ENCODE data around the gene MPHOSPH10. TPM values are rescaled to one million over a fixed set of nuclear protein-coding genes. Genes with fewer than 3 reads are reported as not detected.
"Not testable (repeated sequence)": the region's sequence is repeated elsewhere in the genome, so short reads cannot be mapped to it uniquely, and the experiment has no call there.

MPHOSPH10 gene
- polyA plus RNA-seq, 2 of the 4 experiments (the other 2 are of a cell fraction): 39.2 to 51.7 TPM

- H3K27ac ChIP-seq: no peak overlapping the region
- DNase-seq (ENCODE audit: low read depth in 1 of 2, low spot score in 1 of 2) (no peak), ATAC-seq (no peak), FAIRE-seq (no peak)
- TF ChIP-seq RAD21 (conservative IDR thresholded peaks at IDR 0.05 in 1 of 2, IDR thresholded peaks at IDR 0.05 in 1 of 2) (no peak), MAFK (IDR thresholded peaks at IDR 0.05; ENCODE audit: partially characterized antibody) (no peak), SMC3 (IDR thresholded peaks at IDR 0.05) (no peak), HOXB5 (CRISPR knock-in tag; IDR thresholded peaks at IDR 0.05) (no peak), EP300 (IDR thresholded peaks at IDR 0.05) (no peak), CEBPB (IDR thresholded peaks at IDR 0.05) (no peak), ZFP36 (IDR thresholded peaks at IDR 0.05; ENCODE audit: borderline replicate concordance, partially characterized antibody) (no peak), RFX5 (IDR thresholded peaks at IDR 0.05) (no peak)
- TF ChIP-seq, protein P1, sequence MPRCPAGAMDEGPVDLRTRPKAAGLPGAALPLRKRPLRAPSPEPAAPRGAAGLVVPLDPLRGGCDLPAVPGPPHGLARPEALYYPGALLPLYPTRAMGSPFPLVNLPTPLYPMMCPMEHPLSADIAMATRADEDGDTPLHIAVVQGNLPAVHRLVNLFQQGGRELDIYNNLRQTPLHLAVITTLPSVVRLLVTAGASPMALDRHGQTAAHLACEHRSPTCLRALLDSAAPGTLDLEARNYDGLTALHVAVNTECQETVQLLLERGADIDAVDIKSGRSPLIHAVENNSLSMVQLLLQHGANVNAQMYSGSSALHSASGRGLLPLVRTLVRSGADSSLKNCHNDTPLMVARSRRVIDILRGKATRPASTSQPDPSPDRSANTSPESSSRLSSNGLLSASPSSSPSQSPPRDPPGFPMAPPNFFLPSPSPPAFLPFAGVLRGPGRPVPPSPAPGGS (IDR thresholded peaks at IDR 0.05): no peak
- H3K4me1 ChIP-seq: no peaks in the 10 kb centered on the region
- POLR2A ChIA-PET: interaction anchor here (0.6 kb wide), 1 partner anchor 36 kb away, joined by 3 read pairs; the partner anchor contains the start of gene NAGK
- H3K9me3 ChIP-seq: peaks cover 13% of the 10 kb centered on the region; the same call in 2 of the 3 replicates
- WGBS (ENCODE audit: missing lambda C conversion rate): 57% methylated on average over 5 of the region's 5 CpGs
- H3K4me3 ChIP-seq: no peak overlapping the region
- CTCF ChIA-PET: interaction anchor here (0.8 to 2.5 kb wide), 2 partner anchors 11 to 87 kb away, joined by 3 to 11 read pairs; no protein-coding TSS in a partner anchor
- no peak overlapping the region for H3K4me2 ChIP-seq
Measured at GRCh38 chr2:71103809-71104208, 26.6 kb upstream of the MPHOSPH10 start.

GRCh38 chr2:71106463-71106862 lies 24.0 kb upstream of the MPHOSPH10 start:
- H3K4me3 ChIP-seq; H3K4me2 ChIP-seq; DNase-seq (ENCODE audit: low read depth in 1 of 2, low spot score in 1 of 2); FAIRE-seq; ATAC-seq; H3K4me1 ChIP-seq; H3K27ac ChIP-seq: not testable (repeated sequence)
- POLR2A ChIA-PET: interaction anchor here (0.5 kb wide), 1 partner anchor 40 kb away, joined by 4 read pairs; no protein-coding TSS in a partner anchor
- 76% methylated on average over 6 of the region's 6 CpGs for WGBS (ENCODE audit: missing lambda C conversion rate)
- peaks cover 13% of the 10 kb centered on the region; the same call in 2 of the 3 replicates for H3K9me3 ChIP-seq
- CTCF ChIA-PET: interaction anchor here (0.6 to 0.7 kb wide), 3 partner anchors 10 to 407 kb away, joined by 3 read pairs; no protein-coding TSS in a partner anchor

DNA sequence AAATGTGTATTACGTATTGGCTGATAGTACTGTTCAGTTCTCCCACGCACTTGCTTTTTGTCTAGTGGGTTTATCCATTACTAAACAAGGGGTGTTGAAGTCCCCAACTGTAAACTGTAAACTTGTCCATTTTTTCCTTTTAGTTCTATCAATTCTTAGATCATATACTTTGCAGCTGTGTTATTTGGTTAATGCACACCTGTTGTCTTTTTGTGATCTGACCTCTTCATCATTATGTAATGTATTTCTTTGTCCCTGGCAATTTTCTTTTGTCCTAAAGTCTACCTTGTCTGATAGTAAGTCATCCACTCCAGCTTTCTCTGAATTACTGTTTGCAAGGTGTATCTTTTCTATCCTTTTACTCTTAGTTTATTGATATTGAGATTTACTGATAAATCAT lies 22.3 kb upstream of the MPHOSPH10 start:
- Histone ChIP-seq H3K4me3 (no peak overlapping the region), H3K9me3 (peaks cover 13% of the 10 kb centered on the region; the same call in 2 of the 3 replicates), H3K4me1 (no peaks in the 10 kb centered on the region), H3K4me2 (no peak overlapping the region), H3K27ac (no peak overlapping the region)
- no peak for TF ChIP-seq KDM5A (IDR thresholded peaks at IDR 0.05)
- TF ChIP-seq CBX8 (IDR thresholded peaks at IDR 0.05): no peak
- no peak for TF ChIP-seq ZSCAN20 (CRISPR knock-in tag; IDR thresholded peaks at IDR 0.05)
- TF ChIP-seq, protein P2, sequence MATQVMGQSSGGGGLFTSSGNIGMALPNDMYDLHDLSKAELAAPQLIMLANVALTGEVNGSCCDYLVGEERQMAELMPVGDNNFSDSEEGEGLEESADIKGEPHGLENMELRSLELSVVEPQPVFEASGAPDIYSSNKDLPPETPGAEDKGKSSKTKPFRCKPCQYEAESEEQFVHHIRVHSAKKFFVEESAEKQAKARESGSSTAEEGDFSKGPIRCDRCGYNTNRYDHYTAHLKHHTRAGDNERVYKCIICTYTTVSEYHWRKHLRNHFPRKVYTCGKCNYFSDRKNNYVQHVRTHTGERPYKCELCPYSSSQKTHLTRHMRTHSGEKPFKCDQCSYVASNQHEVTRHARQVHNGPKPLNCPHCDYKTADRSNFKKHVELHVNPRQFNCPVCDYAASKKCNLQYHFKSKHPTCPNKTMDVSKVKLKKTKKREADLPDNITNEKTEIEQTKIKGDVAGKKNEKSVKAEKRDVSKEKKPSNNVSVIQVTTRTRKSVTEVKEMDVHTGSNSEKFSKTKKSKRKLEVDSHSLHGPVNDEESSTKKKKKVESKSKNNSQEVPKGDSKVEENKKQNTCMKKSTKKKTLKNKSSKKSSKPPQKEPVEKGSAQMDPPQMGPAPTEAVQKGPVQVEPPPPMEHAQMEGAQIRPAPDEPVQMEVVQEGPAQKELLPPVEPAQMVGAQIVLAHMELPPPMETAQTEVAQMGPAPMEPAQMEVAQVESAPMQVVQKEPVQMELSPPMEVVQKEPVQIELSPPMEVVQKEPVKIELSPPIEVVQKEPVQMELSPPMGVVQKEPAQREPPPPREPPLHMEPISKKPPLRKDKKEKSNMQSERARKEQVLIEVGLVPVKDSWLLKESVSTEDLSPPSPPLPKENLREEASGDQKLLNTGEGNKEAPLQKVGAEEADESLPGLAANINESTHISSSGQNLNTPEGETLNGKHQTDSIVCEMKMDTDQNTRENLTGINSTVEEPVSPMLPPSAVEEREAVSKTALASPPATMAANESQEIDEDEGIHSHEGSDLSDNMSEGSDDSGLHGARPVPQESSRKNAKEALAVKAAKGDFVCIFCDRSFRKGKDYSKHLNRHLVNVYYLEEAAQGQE (IDR thresholded peaks at IDR 0.05): no peak
- no peak for TF ChIP-seq RCOR1 (IDR thresholded peaks at IDR 0.05; ENCODE audit: low read depth, low read length)
- no peak for TF ChIP-seq NFE2L2 (conservative IDR thresholded peaks at IDR 0.05; ENCODE audit: low read length)
- TF ChIP-seq ELK1 (IDR thresholded peaks at IDR 0.05; ENCODE audit: low read depth, low read length): no peak
- no peak for TF ChIP-seq HOXB13 (CRISPR knock-in tag; IDR thresholded peaks at IDR 0.05; ENCODE audit: low read depth)
- TF ChIP-seq NR3C1 (IDR thresholded peaks at IDR 0.05): no peak
- no peak for TF ChIP-seq PBX3 (IDR thresholded peaks at IDR 0.05)
- POLR2A ChIA-PET: no interaction called here
- CTCF ChIA-PET: interaction anchor here (0.6 to 1.2 kb wide), 2 partner anchors 11 to 16 kb away, joined by 3 read pairs; no protein-coding TSS in a partner anchor
- no peak for FAIRE-seq
- 97% methylated on average over 2 of the region's 2 CpGs for WGBS (ENCODE audit: missing lambda C conversion rate)
- no peak for ATAC-seq
- no peak for DNase-seq (ENCODE audit: low read depth in 1 of 2, low spot score in 1 of 2)

Data from A549 (cell line).